ENCODE data around the gene SIPA1L2. TPM values are rescaled to one million over a fixed set of nuclear protein-coding genes. Genes with fewer than 3 reads are reported as not detected.

SIPA1L2 gene
- total and polyA plus RNA-seq, 2 donors (not counting 1 experiment from before 2014, with no cell fraction given): 0.39 to 2.0 TPM

GRCh38 chr1:232627645-232628334, 2.1 kb downstream of the SIPA1L2 start:
- Histone ChIP-seq H3K79me2 (ENCODE audit: control insufficient read depth, insufficient read depth, low read length) (no peaks in the 10 kb centered on the region), H3K9me3 (ENCODE audit: control insufficient read depth, insufficient read depth, low read depth, low read length) (no peaks in the 10 kb centered on the region), H4K20me1 (ENCODE audit: control insufficient read depth, extremely low read depth, insufficient read depth, low read length) (no peaks in the 10 kb centered on the region), H3K36me3 (ENCODE audit: control insufficient read depth, insufficient read depth, low read length) (no peaks in the 10 kb centered on the region), H3K9ac (ENCODE audit: insufficient read depth, low read length) (no peak overlapping the region), H3K4me2 (ENCODE audit: extremely low read depth, insufficient read depth, low read length) (no peak overlapping the region), H2AFZ (ENCODE audit: low read length) (no peak overlapping the region), H3K27me3 (ENCODE audit: control insufficient read depth, insufficient read depth, low read length) (peaks cover 11% of the 10 kb centered on the region), H3K4me3 (replicated peaks in 1 of 4; ENCODE audit: control extremely low read depth in 1 of 4, insufficient read depth in 1 of 4, low read depth in 3 of 4, low read length in 4 of 4) (peak overlapping the region in 2 of 4 experiments; percentile 58), H3K27ac (ENCODE audit: insufficient read depth, low read length) (no peak overlapping the region), H3K4me1 (ENCODE audit: control insufficient read depth, extremely low read depth, insufficient read depth, low read length) (no peaks in the 10 kb centered on the region)
- TF ChIP-seq, protein P1, sequence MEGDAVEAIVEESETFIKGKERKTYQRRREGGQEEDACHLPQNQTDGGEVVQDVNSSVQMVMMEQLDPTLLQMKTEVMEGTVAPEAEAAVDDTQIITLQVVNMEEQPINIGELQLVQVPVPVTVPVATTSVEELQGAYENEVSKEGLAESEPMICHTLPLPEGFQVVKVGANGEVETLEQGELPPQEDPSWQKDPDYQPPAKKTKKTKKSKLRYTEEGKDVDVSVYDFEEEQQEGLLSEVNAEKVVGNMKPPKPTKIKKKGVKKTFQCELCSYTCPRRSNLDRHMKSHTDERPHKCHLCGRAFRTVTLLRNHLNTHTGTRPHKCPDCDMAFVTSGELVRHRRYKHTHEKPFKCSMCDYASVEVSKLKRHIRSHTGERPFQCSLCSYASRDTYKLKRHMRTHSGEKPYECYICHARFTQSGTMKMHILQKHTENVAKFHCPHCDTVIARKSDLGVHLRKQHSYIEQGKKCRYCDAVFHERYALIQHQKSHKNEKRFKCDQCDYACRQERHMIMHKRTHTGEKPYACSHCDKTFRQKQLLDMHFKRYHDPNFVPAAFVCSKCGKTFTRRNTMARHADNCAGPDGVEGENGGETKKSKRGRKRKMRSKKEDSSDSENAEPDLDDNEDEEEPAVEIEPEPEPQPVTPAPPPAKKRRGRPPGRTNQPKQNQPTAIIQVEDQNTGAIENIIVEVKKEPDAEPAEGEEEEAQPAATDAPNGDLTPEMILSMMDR (conservative IDR thresholded peaks at IDR 0.05 in 1 of 2, IDR thresholded peaks at IDR 0.05 in 1 of 2; ENCODE audit: low read depth in 1 of 2, low read length in 2 of 2): peak in 1 of 2 donors; percentile 41
- no peak for TF ChIP-seq EZH2 (IDR thresholded peaks at IDR 0.05; ENCODE audit: low read length, missing control alignments)
- peak; percentile 44 to 48 for DNase-seq (ENCODE audit: low read depth in 2 of 2)

DNA sequence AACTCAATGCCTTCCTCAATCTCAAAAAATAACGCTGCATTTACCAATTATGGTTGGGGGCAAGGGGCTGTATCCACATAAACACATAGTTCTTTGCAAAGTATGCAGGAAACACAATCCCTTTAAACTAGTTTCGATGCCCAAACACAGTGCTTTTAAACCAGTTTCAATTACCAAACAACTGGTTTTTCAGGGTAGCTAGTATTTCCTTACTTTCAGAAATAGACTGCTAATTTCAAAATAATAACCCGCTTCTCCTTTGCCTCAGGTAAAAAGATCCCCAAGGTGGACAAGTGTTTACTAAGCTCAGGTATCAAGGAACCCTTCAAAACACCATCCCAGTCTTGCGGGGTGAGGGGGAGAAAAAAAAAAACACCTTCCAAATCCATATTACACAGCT, 2.8 kb downstream of the SIPA1L2 start:
- peaks cover 11% of the 10 kb centered on the region for H3K27me3 ChIP-seq (ENCODE audit: control insufficient read depth, insufficient read depth, low read length)
- no peak for TF ChIP-seq EZH2 (IDR thresholded peaks at IDR 0.05; ENCODE audit: low read length, missing control alignments)
- TF ChIP-seq, protein P1 (conservative IDR thresholded peaks at IDR 0.05 in 1 of 2, IDR thresholded peaks at IDR 0.05 in 1 of 2; ENCODE audit: low read depth in 1 of 2, low read length in 2 of 2): no peak
- no peaks in the 10 kb centered on the region for H3K9me3 ChIP-seq (ENCODE audit: control insufficient read depth, insufficient read depth, low read depth, low read length)
- DNase-seq (ENCODE audit: low read depth in 2 of 2): no peak
- H3K4me1 ChIP-seq (ENCODE audit: control insufficient read depth, extremely low read depth, insufficient read depth, low read length): no peaks in the 10 kb centered on the region
- H3K79me2 ChIP-seq (ENCODE audit: control insufficient read depth, insufficient read depth, low read length): no peaks in the 10 kb centered on the region
- no peak overlapping the region for H2AFZ ChIP-seq (ENCODE audit: low read length)
- H3K4me2 ChIP-seq (ENCODE audit: extremely low read depth, insufficient read depth, low read length): no peak overlapping the region
- H3K36me3 ChIP-seq (ENCODE audit: control insufficient read depth, insufficient read depth, low read length): no peaks in the 10 kb centered on the region
- no peaks in the 10 kb centered on the region for H4K20me1 ChIP-seq (ENCODE audit: control insufficient read depth, extremely low read depth, insufficient read depth, low read length)
- no peak overlapping the region for H3K27ac ChIP-seq (ENCODE audit: insufficient read depth, low read length)
- H3K4me3 ChIP-seq (replicated peaks in 1 of 4; ENCODE audit: control extremely low read depth in 1 of 4, insufficient read depth in 1 of 4, low read depth in 3 of 4, low read length in 4 of 4): no peak overlapping the region
- H3K9ac ChIP-seq (ENCODE audit: insufficient read depth, low read length): no peak overlapping the region

GRCh38 chr1:232626452-232626851, 3.5 kb downstream of the SIPA1L2 start:
- no peaks in the 10 kb centered on the region for H3K4me1 ChIP-seq (ENCODE audit: control insufficient read depth, extremely low read depth, insufficient read depth, low read length)
- no peak for TF ChIP-seq EZH2 (IDR thresholded peaks at IDR 0.05; ENCODE audit: low read length, missing control alignments)
- TF ChIP-seq, protein P1 (conservative IDR thresholded peaks at IDR 0.05 in 1 of 2, IDR thresholded peaks at IDR 0.05 in 1 of 2; ENCODE audit: low read depth in 1 of 2, low read length in 2 of 2): no peak
- H3K36me3 ChIP-seq (ENCODE audit: control insufficient read depth, insufficient read depth, low read length): no peaks in the 10 kb centered on the region
- no peaks in the 10 kb centered on the region for H4K20me1 ChIP-seq (ENCODE audit: control insufficient read depth, extremely low read depth, insufficient read depth, low read length)
- no peak overlapping the region for H3K4me3 ChIP-seq (replicated peaks in 1 of 4; ENCODE audit: control extremely low read depth in 1 of 4, insufficient read depth in 1 of 4, low read depth in 3 of 4, low read length in 4 of 4)
- no peak overlapping the region for H3K4me2 ChIP-seq (ENCODE audit: extremely low read depth, insufficient read depth, low read length)
- H3K9me3 ChIP-seq (ENCODE audit: control insufficient read depth, insufficient read depth, low read depth, low read length): no peaks in the 10 kb centered on the region
- no peak overlapping the region for H2AFZ ChIP-seq (ENCODE audit: low read length)
- peaks cover 9% of the 10 kb centered on the region for H3K27me3 ChIP-seq (ENCODE audit: control insufficient read depth, insufficient read depth, low read length)
- peak in 1 of 2 donors; percentile 61 for DNase-seq (ENCODE audit: low read depth in 2 of 2)
- H3K27ac ChIP-seq (ENCODE audit: insufficient read depth, low read length): no peak overlapping the region
- no peak overlapping the region for H3K9ac ChIP-seq (ENCODE audit: insufficient read depth, low read length)
- H3K79me2 ChIP-seq (ENCODE audit: control insufficient read depth, insufficient read depth, low read length): no peaks in the 10 kb centered on the region
